Measurements from ENCODE around the gene FCHSD2.

The FCHSD2 gene

GRCh38 chr11:73055655-73056354 lies 86.3 kb downstream of the FCHSD2 start:
- DNase-seq (ENCODE audit: extremely low read depth, low read depth) = no peak
- TF ChIP-seq CTCF (IDR thresholded peaks at IDR 0.05; ENCODE audit: low read depth, low read length) = no peak

- no peak for TF ChIP-seq CTCF (IDR thresholded peaks at IDR 0.05; ENCODE audit: low read depth, low read length)
- DNase-seq (ENCODE audit: extremely low read depth, low read depth) = no peak
Observed at GRCh38 chr11:73055002-73055401, 87.1 kb downstream of the FCHSD2 start.

- no peak for TF ChIP-seq CTCF (IDR thresholded peaks at IDR 0.05; ENCODE audit: low read depth, low read length)
- no peak for DNase-seq (ENCODE audit: extremely low read depth, low read depth)
Observed at GRCh38 chr11:73053964-73054363, 88.2 kb downstream of the FCHSD2 start.

GRCh38 chr11:73048446-73048845 lies 93.7 kb downstream of the FCHSD2 start:
- DNase-seq (ENCODE audit: extremely low read depth, low read depth) = no peak
- TF ChIP-seq CTCF (IDR thresholded peaks at IDR 0.05; ENCODE audit: low read depth, low read length) = no peak

GRCh38 chr11:73047773-73048371 lies 94.2 kb downstream of the FCHSD2 start:
- TF ChIP-seq CTCF (IDR thresholded peaks at IDR 0.05; ENCODE audit: low read depth, low read length) = no peak
- DNase-seq (ENCODE audit: extremely low read depth, low read depth) = no peak

GRCh38 chr11:73040046-73040445 lies 102.1 kb downstream of the FCHSD2 start:
- TF ChIP-seq CTCF (IDR thresholded peaks at IDR 0.05; ENCODE audit: low read depth, low read length) = no peak
- DNase-seq (ENCODE audit: extremely low read depth, low read depth) = no peak

GRCh38 chr11:73034777-73035176 lies 107.3 kb downstream of the FCHSD2 start:
- TF ChIP-seq CTCF (IDR thresholded peaks at IDR 0.05; ENCODE audit: low read depth, low read length) = no peak
- DNase-seq (ENCODE audit: extremely low read depth, low read depth) = no peak

Measured in AG09319 (cell line).